Astrocyte of the spinal cord (primary cell): ENCODE data around the gene WSCD2.

Source experiments
- DNase-seq: peaks from one replicate; pipeline ENCODE4 v3.0.0; 2011; ENCODE audit warnings: low read depth, low spot score
- H3K4me3 ChIP-seq: 2 replicates; pipeline ENCODE4 v1.5.1; 2011; ENCODE audit warnings: low read depth, mild to moderate bottlenecking, low read length, moderate library complexity
- CTCF ChIP-seq: IDR thresholded peaks from 2 replicates; pipeline ENCODE4 v1.5.1; 2012; ENCODE audit warnings: low read depth, mild to moderate bottlenecking, low read length, inconsistent platforms
- in situ Hi-C: cut with HindIII; loops from 2 replicates; pipeline ENCODE4 v1.10.0; 2017; ENCODE audit warnings: low sequenced_read_pairs

The WSCD2 gene

GRCh38 chr12:108131035-108131434 lies 1.9 kb downstream of the WSCD2 start:
- DNase-seq = no peak
- in situ Hi-C loops = no loop called here
- TF ChIP-seq CTCF = no peak
- no peak overlapping the region for H3K4me3 ChIP-seq

GRCh38 chr12:108131657-108132126 lies 2.6 kb downstream of the WSCD2 start:
- no peak overlapping the region for H3K4me3 ChIP-seq
- no peak for TF ChIP-seq CTCF
- in situ Hi-C loops = no loop called here
- DNase-seq = no peak

GRCh38 chr12:108133482-108133881 lies 4.4 kb downstream of the WSCD2 start:
- no peak for DNase-seq
- no peak for TF ChIP-seq CTCF
- no peak overlapping the region for H3K4me3 ChIP-seq
- in situ Hi-C loops = no loop called here

GRCh38 chr12:108134744-108135143 lies 5.7 kb downstream of the WSCD2 start:
- in situ Hi-C loops = no loop called here
- no peak for DNase-seq

GRCh38 chr12:108135627-108136026 lies 6.5 kb downstream of the WSCD2 start:
- in situ Hi-C loops = no loop called here
- no peak for DNase-seq
- H3K4me3 ChIP-seq = no peak overlapping the region
- TF ChIP-seq CTCF = no peak

More at GRCh38 chr12:108134744-108135143, 5.7 kb downstream of the WSCD2 start:
- H3K4me3 ChIP-seq = no peak overlapping the region
- no peak for TF ChIP-seq CTCF

- in situ Hi-C loops = no loop called here
- DNase-seq = no peak
- no peak for TF ChIP-seq CTCF
- no peak overlapping the region for H3K4me3 ChIP-seq
Measured at GRCh38 chr12:108136697-108137096, 7.6 kb downstream of the WSCD2 start.

- TF ChIP-seq CTCF = no peak
- H3K4me3 ChIP-seq = no peak overlapping the region
- DNase-seq = no peak
- in situ Hi-C loops = no loop called here
Measured at GRCh38 chr12:108139454-108139853, 10.4 kb downstream of the WSCD2 start.
